Keratinocyte (primary cell): ENCODE data around the gene IGSF8. TPM values are rescaled to one million over a fixed set of nuclear protein-coding genes. Genes with fewer than 3 reads are reported as not detected.

Source experiments
- DNase-seq: peaks from one replicate; pipeline ENCODE4 v3.0.0-alpha.2; 2011; ENCODE audit warnings: low read depth, missing footprints, low spot score
- FAIRE-seq: peaks from 2 replicates; lab custom pipeline; 2011; peaks lifted over from hg19 to GRCh38; lab: Jason Lieb, UNC
- H2AFZ ChIP-seq: 2 replicates; pipeline ENCODE4 v1.6.0; 2012; ENCODE audit warnings: low read length, control low read depth, inconsistent platforms; ENCODE audit not compliant: control insufficient read depth
- H3K27ac ChIP-seq: 2 replicates; pipeline ENCODE4 v1.5.1; 2011; ENCODE audit warnings: low read length; ENCODE audit not compliant: control insufficient read depth, insufficient read depth
- H3K27me3 ChIP-seq: 3 replicates; pipeline ENCODE4 v1.6.0; 2011; ENCODE audit warnings: low read length; ENCODE audit not compliant: control insufficient read depth, insufficient read depth; ENCODE audit errors: extremely low read depth
- H3K36me3 ChIP-seq, 2 experiments: 2 replicates in 1 of 2; 3 replicates in 1 of 2; pipeline ENCODE4 v1.5.1; 2011; ENCODE audit warnings: low read length in 2 of 2, mild to moderate bottlenecking in 1 of 2; ENCODE audit not compliant: control insufficient read depth in 2 of 2, insufficient read depth in 2 of 2; ENCODE audit errors: extremely low read depth in 1 of 2
- H3K4me1 ChIP-seq: 3 replicates; pipeline ENCODE4 v1.5.1; 2011; ENCODE audit warnings: low read length; ENCODE audit not compliant: control insufficient read depth, insufficient read depth; ENCODE audit errors: extremely low read depth
- H3K4me2 ChIP-seq: 3 replicates; pipeline ENCODE4 v1.6.0; 2011; ENCODE audit warnings: low read depth, low read length; ENCODE audit not compliant: control insufficient read depth, insufficient read depth; ENCODE audit errors: extremely low read depth
- H3K4me3 ChIP-seq, 3 experiments: fragments of 200-600 bp in 1 of 3; sonication (generic) in 1 of 3; 2 replicates in 2 of 3; 3 replicates in 1 of 3; pipeline ENCODE4 v1.5.1; 2011 to 2016; ENCODE audit warnings: low read length in 3 of 3, mild to moderate bottlenecking in 3 of 3, control low read depth in 2 of 3, inconsistent platforms in 1 of 3, low read depth in 1 of 3, mixed read lengths in 1 of 3, mixed run types in 1 of 3, moderate library complexity in 1 of 3; ENCODE audit not compliant: control insufficient read depth in 2 of 3, insufficient read depth in 2 of 3; ENCODE audit errors: extremely low read depth in 1 of 3
- H3K79me2 ChIP-seq: 2 replicates; pipeline ENCODE4 v1.6.0; 2012; ENCODE audit warnings: low read length; ENCODE audit not compliant: control insufficient read depth, insufficient read depth
- H3K9ac ChIP-seq: 3 replicates; pipeline ENCODE4 v1.6.0; 2011; ENCODE audit warnings: low read length; ENCODE audit not compliant: control insufficient read depth, insufficient read depth; ENCODE audit errors: extremely low read depth
- H3K9me1 ChIP-seq: 3 replicates; pipeline ENCODE4 v1.6.0; 2011; ENCODE audit warnings: low read length; ENCODE audit not compliant: control insufficient read depth, insufficient read depth; ENCODE audit errors: extremely low read depth
- H3K9me3 ChIP-seq: 2 replicates; pipeline ENCODE4 v1.5.1; 2012; ENCODE audit warnings: low read depth, low read length; ENCODE audit not compliant: control insufficient read depth
- H4K20me1 ChIP-seq: 3 replicates; pipeline ENCODE4 v1.6.0; 2011; ENCODE audit warnings: low read length; ENCODE audit not compliant: control insufficient read depth, insufficient read depth; ENCODE audit errors: extremely low read depth
- EZH2 ChIP-seq: IDR thresholded peaks from one replicate; pipeline ENCODE4 v1.6.1; 2012; ENCODE audit warnings: inconsistent platforms, mild to moderate bottlenecking, low read length, moderate library complexity
- dilution Hi-C: fragments of 300-500 bp; cut with MboI; formaldehyde crosslinking; loops from one replicate; pipeline ENCODE4 v1.7.0; 2020; ENCODE audit warnings: low sequenced_read_pairs; ENCODE audit not compliant: extremely low pct_ligation_motif_present
- polyA plus RNA-seq, 5 experiments: library from polyadenylated mRNA; depleted of rRNA in 3 of 5; stranded (reverse) in 3 of 5; stranded (forward) in 1 of 5; unstranded in 1 of 5; fragments of >200 nt; gene quantifications; 1 replicate in 1 of 5; 2 replicates in 3 of 5; 3 replicates in 1 of 5; pipeline versions ENCODE4 v1.2.1 to v1.2.3, GENCODE V29; 2011 to 2012; ENCODE audit warnings: missing spikeins in 2 of 5, low read depth in 1 of 5, low replicate concordance in 1 of 5
- TF ChIP-seq, protein P1 (sequence below), 3 experiments: IDR thresholded peaks in 1 of 3; conservative IDR thresholded peaks in 1 of 3; optimal IDR thresholded peaks in 1 of 3; 2 replicates in 2 of 3; 3 replicates in 1 of 3; pipeline versions ENCODE3 to v1.5.1; 2011; ENCODE audit warnings: low read length in 3 of 3, mild to moderate bottlenecking in 3 of 3, moderate library complexity in 2 of 3, control low read depth in 1 of 3, inconsistent platforms in 1 of 3; ENCODE audit not compliant: insufficient read depth in 2 of 3; ENCODE audit errors: extremely low read depth in 1 of 3

IGSF8 gene
- polyA plus RNA-seq, 1 donor (not counting 4 experiments of a cell fraction or from before 2014, with no cell fraction given), result 16.5 TPM

DNA sequence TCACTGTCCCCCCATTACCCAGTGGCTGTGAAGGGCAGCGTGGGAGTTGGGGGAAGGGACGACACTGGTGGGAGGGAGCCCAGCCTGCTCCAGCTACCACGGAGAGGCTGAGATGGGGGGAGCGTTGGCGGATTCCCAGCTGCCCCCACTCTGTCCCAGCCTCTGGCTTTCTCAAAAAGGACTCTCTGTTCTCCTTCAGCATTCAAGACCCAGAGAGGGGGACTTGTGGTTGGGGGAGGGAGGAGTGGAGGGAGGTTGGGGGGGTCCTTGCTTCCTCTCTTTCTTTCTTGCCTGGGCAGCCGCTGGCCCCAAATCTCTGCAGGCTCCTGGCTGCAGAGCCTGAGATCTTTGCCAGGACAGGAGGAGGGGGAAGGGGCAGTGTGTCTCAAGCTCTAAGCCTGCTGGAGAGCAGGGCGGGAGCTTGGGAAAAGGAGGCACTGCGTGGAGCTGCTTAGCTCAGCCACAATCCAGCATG is 19.3 kb upstream of the IGSF8 start:
- no peak for TF ChIP-seq EZH2
- TF ChIP-seq, protein P1, sequence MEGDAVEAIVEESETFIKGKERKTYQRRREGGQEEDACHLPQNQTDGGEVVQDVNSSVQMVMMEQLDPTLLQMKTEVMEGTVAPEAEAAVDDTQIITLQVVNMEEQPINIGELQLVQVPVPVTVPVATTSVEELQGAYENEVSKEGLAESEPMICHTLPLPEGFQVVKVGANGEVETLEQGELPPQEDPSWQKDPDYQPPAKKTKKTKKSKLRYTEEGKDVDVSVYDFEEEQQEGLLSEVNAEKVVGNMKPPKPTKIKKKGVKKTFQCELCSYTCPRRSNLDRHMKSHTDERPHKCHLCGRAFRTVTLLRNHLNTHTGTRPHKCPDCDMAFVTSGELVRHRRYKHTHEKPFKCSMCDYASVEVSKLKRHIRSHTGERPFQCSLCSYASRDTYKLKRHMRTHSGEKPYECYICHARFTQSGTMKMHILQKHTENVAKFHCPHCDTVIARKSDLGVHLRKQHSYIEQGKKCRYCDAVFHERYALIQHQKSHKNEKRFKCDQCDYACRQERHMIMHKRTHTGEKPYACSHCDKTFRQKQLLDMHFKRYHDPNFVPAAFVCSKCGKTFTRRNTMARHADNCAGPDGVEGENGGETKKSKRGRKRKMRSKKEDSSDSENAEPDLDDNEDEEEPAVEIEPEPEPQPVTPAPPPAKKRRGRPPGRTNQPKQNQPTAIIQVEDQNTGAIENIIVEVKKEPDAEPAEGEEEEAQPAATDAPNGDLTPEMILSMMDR (optimal IDR thresholded peaks at IDR 0.05 in 1 of 3, IDR thresholded peaks at IDR 0.05 in 1 of 3, conservative IDR thresholded peaks at IDR 0.05 in 1 of 3; ENCODE audit: extremely low read depth in 1 of 3, insufficient read depth in 2 of 3, low read length in 3 of 3), result no peak
- DNase-seq, result no peak
- Histone ChIP-seq H3K27ac (no peak overlapping the region), H2AFZ (no peak overlapping the region), H3K36me3 (no peaks in the 10 kb centered on the region), H4K20me1 (no peaks in the 10 kb centered on the region), H3K9me3 (no peaks in the 10 kb centered on the region), H3K79me2 (no peaks in the 10 kb centered on the region), H3K4me1 (peaks cover 13% of the 10 kb centered on the region), H3K27me3 (no peaks in the 10 kb centered on the region), H3K9me1 (no peaks in the 10 kb centered on the region), H3K4me3 (no peak overlapping the region), H3K4me2 (no peak overlapping the region), H3K9ac (no peak overlapping the region)
- dilution Hi-C loops, result no loop called here
- no peak for FAIRE-seq

DNA sequence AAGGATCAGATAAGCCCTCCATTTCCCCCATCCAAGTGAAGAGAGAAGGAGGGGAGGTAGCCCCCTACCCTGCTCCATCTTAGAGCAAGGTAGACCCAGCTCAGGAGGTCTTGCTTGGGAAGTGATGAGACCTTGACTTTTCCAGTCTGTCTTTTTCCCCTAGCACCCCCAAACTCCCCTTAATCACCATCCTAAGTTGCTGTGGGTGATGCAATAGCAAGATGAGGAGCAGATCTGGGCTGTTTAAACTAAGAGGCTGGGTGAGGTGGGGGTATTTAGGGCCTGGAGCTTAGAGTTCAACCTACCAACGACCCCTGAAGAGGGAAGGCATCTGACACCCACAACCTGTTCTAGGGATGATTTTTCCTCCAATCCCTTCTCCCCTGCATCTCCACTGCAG is 18.9 kb upstream of the IGSF8 start:
- Histone ChIP-seq H3K4me3 (peak overlapping the region in 1 of 3 experiments; percentile 2), H3K27me3 (no peaks in the 10 kb centered on the region)
- FAIRE-seq, result no peak

More for the DNA sequence above, 18.9 kb upstream of the IGSF8 start:
- Histone ChIP-seq H3K4me1 (peaks cover 13% of the 10 kb centered on the region), H3K4me2 (peak overlapping the region; percentile 33), H3K9me1 (no peaks in the 10 kb centered on the region), H3K27ac (no peak overlapping the region), H4K20me1 (no peaks in the 10 kb centered on the region), H2AFZ (no peak overlapping the region), H3K9me3 (no peaks in the 10 kb centered on the region), H3K36me3 (no peaks in the 10 kb centered on the region), H3K79me2 (no peaks in the 10 kb centered on the region), H3K9ac (no peak overlapping the region)
- no peak for TF ChIP-seq EZH2
- TF ChIP-seq, protein P1 (optimal IDR thresholded peaks at IDR 0.05 in 1 of 3, IDR thresholded peaks at IDR 0.05 in 1 of 3, conservative IDR thresholded peaks at IDR 0.05 in 1 of 3; ENCODE audit: extremely low read depth in 1 of 3, insufficient read depth in 2 of 3, low read length in 3 of 3), result no peak
- dilution Hi-C loops, result no loop called here
- DNase-seq, result no peak
